A549 (cell line): ENCODE results near the gene NFATC2. TPM values are rescaled to one million over a fixed set of nuclear protein-coding genes. Genes with fewer than 3 reads are reported as not detected.
A peak's percentile ranks its signal among the peaks of the same experiment; 100 is the strongest.

Experiments
- ATAC-seq, 2 experiments: fragments of 200-7000 bp in 1 of 2; fragments of >200 bp in 1 of 2; cut with Nextera tagmentation in 1 of 2; cut with Tn5 transposase in 1 of 2; 3 replicates each; pipeline versions ENCODE4 v1.8.0 to v1.9.1; 2018 to 2020; ENCODE audit warnings: mild to moderate bottlenecking in 1 of 2, moderate library complexity in 1 of 2
- CTCF ChIA-PET: fragments of 300-600 bp; sonication (Branson Sonifier 250); formaldehyde crosslinking; extraction: SDS; loops from one replicate; lab custom pipeline; 2021; ENCODE audit warnings: antibody characterized with exemption, inconsistent platforms; lab: Yijun Ruan, JAX
- POLR2A ChIA-PET: fragments of 350-600 bp; formaldehyde crosslinking; extraction: SDS; loops from one replicate; lab custom pipeline; 2021; ENCODE audit warnings: antibody characterized with exemption, inconsistent platforms; lab: Yijun Ruan, JAX
- DNase-seq, 2 experiments: peaks; one replicate each; pipeline versions ENCODE4 v3.0.0 to v3.0.0-alpha.2; 2011 to 2016; ENCODE audit warnings: low read depth in 1 of 2, low spot score in 1 of 2
- FAIRE-seq: peaks from 2 replicates; lab custom pipeline; 2011; peaks lifted over from hg19 to GRCh38; lab: Jason Lieb, UNC
- H3K27ac ChIP-seq, 2 experiments: fragments of >200 bp; sonication (Bioruptor Twin); formaldehyde crosslinking; 3 replicates each; pipeline ENCODE4 v1.5.1; 2016 to 2017
- H3K4me1 ChIP-seq: fragments of >200 bp; sonication (Bioruptor Twin); formaldehyde crosslinking; 3 replicates; pipeline ENCODE4 v1.6.1; 2016
- H3K4me2 ChIP-seq: fragments of >200 bp; sonication (Bioruptor Twin); formaldehyde crosslinking; 3 replicates; pipeline ENCODE4 v1.6.1; 2016
- H3K4me3 ChIP-seq: fragments of >200 bp; sonication (Bioruptor Twin); formaldehyde crosslinking; 3 replicates; pipeline ENCODE4 v1.5.1; 2016
- H3K9me3 ChIP-seq: fragments of >200 bp; sonication (Bioruptor Twin); formaldehyde crosslinking; 3 replicates; pipeline ENCODE4 v1.6.1; 2016
- EHMT2 ChIP-seq: fragments of 200-600 bp; sonication (generic); IDR thresholded peaks from 2 replicates; pipeline ENCODE4 v1.6.1; 2016; ENCODE audit warnings: antibody characterized with exemption, low read depth, mild to moderate bottlenecking, moderate library complexity
- WGBS: methylation state at CpG from one replicate; pipeline ENCODE4 v1.1.6; 2017; ENCODE audit errors: missing lambda C conversion rate; 5-methylcytosine and 5-hydroxymethylcytosine counted together
- polyA plus RNA-seq, 4 experiments: library from polyadenylated mRNA; depleted of rRNA in 3 of 4; stranded (reverse); fragments of >200 nt; fragmentation: RNase III in 1 of 4; extraction: RNeasy Plus Mini Kit Qiagen cat#74134 plus additional on column Dnase treatment in 1 of 4; gene quantifications; 2 replicates in 3 of 4; 3 replicates in 1 of 4; pipeline ENCODE4 v1.2.3, GENCODE V29; 2011 to 2017
- small RNA-seq, 6 experiments: library from RNA; depleted of rRNA; stranded (forward); fragments of <200 nt; gene quantifications; one replicate each; pipeline ENCODE3, GENCODE V24; 2012
- TF ChIP-seq, protein P1 (sequence below): fragments of 450-650 bp; IDR thresholded peaks from 2 replicates; pipeline ENCODE4 v1.6.1; 2014; ENCODE audit warnings: antibody characterized with exemption

Gene NFATC2
- polyA plus RNA-seq, 2 of the 4 experiments (the other 2 are of a cell fraction): 0.75 to 1.6 TPM

DNA sequence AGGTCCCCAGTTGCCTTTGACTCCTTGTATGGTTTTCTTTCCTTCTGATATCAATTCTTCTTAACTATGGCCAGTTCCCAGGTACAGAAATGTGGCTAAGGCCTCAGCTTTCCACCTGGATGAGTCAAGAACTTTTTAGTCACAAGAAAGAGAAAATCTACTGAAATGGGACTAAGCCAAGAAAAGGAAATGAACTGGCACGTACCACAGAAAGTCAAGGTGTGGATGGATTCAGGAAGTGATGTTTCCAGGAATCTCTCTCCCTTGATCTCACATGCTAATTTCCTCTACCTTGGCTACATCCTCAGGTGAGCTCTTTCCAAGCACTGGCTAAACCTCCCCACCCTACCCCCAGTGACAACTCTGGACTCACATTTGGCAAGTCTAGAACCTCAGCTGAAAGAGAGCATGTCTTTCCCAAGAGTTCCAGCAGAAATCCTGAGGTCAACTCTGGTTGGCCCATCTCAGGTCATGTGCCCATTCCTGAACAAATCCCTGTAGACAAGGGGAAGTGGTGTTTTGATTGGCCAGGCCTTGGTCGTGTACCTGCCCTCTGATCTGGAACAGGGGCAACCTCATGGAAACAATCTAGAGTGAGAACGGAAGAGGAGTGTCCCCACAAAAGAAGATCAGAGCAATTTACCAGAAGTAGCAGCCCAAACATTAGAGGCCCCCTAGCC is 205.3 kb downstream of the NFATC2 start:
- Histone ChIP-seq H3K4me2 (no peak overlapping the region), H3K27ac (peak overlapping the region; percentile 60 to 84), H3K4me3 (no peak overlapping the region), H3K9me3 (no peaks in the 10 kb centered on the region), H3K4me1 (peaks cover 15% of the 10 kb centered on the region; the same call in 2 of the 3 replicates)
- DNase-seq (no peak), ATAC-seq (no peak), FAIRE-seq (no peak)
- 61% methylated on average over 3 of the region's 3 CpGs for WGBS
- TF ChIP-seq, protein P1, sequence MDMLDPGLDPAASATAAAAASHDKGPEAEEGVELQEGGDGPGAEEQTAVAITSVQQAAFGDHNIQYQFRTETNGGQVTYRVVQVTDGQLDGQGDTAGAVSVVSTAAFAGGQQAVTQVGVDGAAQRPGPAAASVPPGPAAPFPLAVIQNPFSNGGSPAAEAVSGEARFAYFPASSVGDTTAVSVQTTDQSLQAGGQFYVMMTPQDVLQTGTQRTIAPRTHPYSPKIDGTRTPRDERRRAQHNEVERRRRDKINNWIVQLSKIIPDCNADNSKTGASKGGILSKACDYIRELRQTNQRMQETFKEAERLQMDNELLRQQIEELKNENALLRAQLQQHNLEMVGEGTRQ: peak; percentile 23; the same call in 1 of the 2 replicates
- TF ChIP-seq EHMT2: no peak
- ChIA-PET CTCF (interaction anchor here (0.8 to 1.3 kb wide), 3 partner anchors 10 to 30 kb away, joined by 3 read pairs; no protein-coding TSS in a partner anchor), POLR2A (no interaction called here)

Small RNA genes within 50 kb of the gene (small RNA-seq; reads per million reads assigned to genes)
- 0 to 0.08 (median 0) reads per million in 6 experiments for gene MIR3194

Other genes with a start within 250 kb of the NFATC2 start
- 23.3 and 23.6 TPM in 2 replicates for gene ATP9A, start 225.7 kb upstream of the NFATC2 start, polyA plus RNA-seq (2011; rRNA removed)
- 8.5 to 10.2 TPM (median 9.9 TPM) in 3 replicates for gene ATP9A, start 225.7 kb upstream of the NFATC2 start, polyA plus RNA-seq (2017; fragmentation: RNase III; extraction: RNeasy Plus Mini Kit Qiagen cat#74134 plus additional on column Dnase treatment)